Head of caudate nucleus (tissue), 42 donors: Measurements from ENCODE around the gene PARD3.

Experiments
- DNase-seq, 42 donors: peaks; one replicate each; pipeline versions ENCODE4 v3.0.0 to v3.0.0-alpha.2; 2020 to 2021; ENCODE audit warnings: mixed read lengths in 7 of 42
- intact Hi-C: fragments of 100-400 bp; cut with DNase I; formaldehyde crosslinking; loops from one replicate; pipeline ENCODE4 v1.15.0; 2022

Gene PARD3

GRCh38 chr10:34826857-34827766 lies 12.0 kb upstream of the PARD3 start:
- intact Hi-C loops = no loop called here
- DNase-seq = peak in 1 of 42 donors; percentile 5

GRCh38 chr10:34826221-34826620 lies 11.1 kb upstream of the PARD3 start:
- intact Hi-C loops = no loop called here
- peak in 1 of 42 donors; percentile 26 for DNase-seq

GRCh38 chr10:34825414-34825813 lies 10.3 kb upstream of the PARD3 start:
- intact Hi-C loops = no loop called here
- DNase-seq = no peak

- intact Hi-C loops = no loop called here
- peak in 1 of 42 donors; percentile 19 for DNase-seq
These were observed 9.8 kb upstream of the PARD3 start for GRCh38 chr10:34824870-34825269.

- intact Hi-C loops = no loop called here
- DNase-seq = peak in 2 of 42 donors; percentile 4 to 7
These were observed 6.8 kb upstream of the PARD3 start for GRCh38 chr10:34821587-34822585.

- DNase-seq = no peak
- intact Hi-C loops = no loop called here
These were observed 2.5 kb upstream of the PARD3 start for GRCh38 chr10:34817586-34817985.

- intact Hi-C loops = no loop called here
- no peak for DNase-seq
These were observed 2.0 kb upstream of the PARD3 start for GRCh38 chr10:34817054-34817453.

- intact Hi-C loops = no loop called here
- DNase-seq = peak in 8 of 42 donors; percentile 11 to 46 (median 24)
These were observed 1.5 kb upstream of the PARD3 start for GRCh38 chr10:34816501-34817002.

- intact Hi-C loops = no loop called here
- DNase-seq = peak in 30 of 42 donors; percentile 13 to 62 (median 44)
These were observed 995 bp upstream of the PARD3 start for GRCh38 chr10:34816085-34816496.

GRCh38 chr10:34814913-34815184 lies 247 bp downstream of the PARD3 start:
- no peak for DNase-seq
- intact Hi-C loops = no loop called here

- DNase-seq = peak in 29 of 42 donors; percentile 16 to 66 (median 36)
- intact Hi-C loops = no loop called here
These were observed 728 bp downstream of the PARD3 start for GRCh38 chr10:34814223-34814912.

- intact Hi-C loops = no loop called here
- DNase-seq = peak in 22 of 42 donors; percentile 8 to 51 (median 26)
These were observed 1.4 kb downstream of the PARD3 start for GRCh38 chr10:34813626-34814222.

- DNase-seq = peak in 1 of 42 donors; percentile 11
- intact Hi-C loops = no loop called here
These were observed 2.3 kb downstream of the PARD3 start for GRCh38 chr10:34812771-34813170.

GRCh38 chr10:34811968-34812514 lies 3.1 kb downstream of the PARD3 start:
- intact Hi-C loops = no loop called here
- no peak for DNase-seq

- intact Hi-C loops = no loop called here
- peak in 1 of 42 donors; percentile 39 for DNase-seq
These were observed 3.7 kb downstream of the PARD3 start for GRCh38 chr10:34811126-34811967.

GRCh38 chr10:34809796-34810195 lies 5.3 kb downstream of the PARD3 start:
- intact Hi-C loops = no loop called here
- DNase-seq = peak in 1 of 42 donors; percentile 7
